IMR-90 (cell line): ENCODE data around the gene WDR70. TPM values are rescaled to one million over a fixed set of nuclear protein-coding genes. Genes with fewer than 3 reads are reported as not detected.

Source experiments
- ATAC-seq: fragments of 200-7000 bp; cut with Tn5 transposase; 2 replicates; pipeline ENCODE4 v1.9.1; 2020; ENCODE audit warnings: low read depth, mild to moderate bottlenecking, moderate library complexity
- BruUV-seq: library from RNA; stranded (reverse); fragments of 400-500 nt; replicated peaks from 2 replicates; lab custom pipeline; 2021; lab: Mats Ljungman, UMichigan
- CTCF ChIA-PET: fragments of 300-600 bp; formaldehyde crosslinking; extraction: SDS; loops from one replicate; lab custom pipeline; 2021; ENCODE audit warnings: antibody characterized with exemption; lab: Yijun Ruan, JAX
- POLR2A ChIA-PET: fragments of 300-600 bp; sonication (Branson Sonifier 250); formaldehyde crosslinking; loops from one replicate; lab custom pipeline; 2022; ENCODE audit warnings: antibody characterized with exemption; ENCODE audit not compliant: unreplicated experiment; lab: Charles Lee
- DNase-seq: peaks from one replicate; pipeline ENCODE4 v3.0.0; 2013
- H2AFZ ChIP-seq: replicated peaks from 2 replicates; pipeline ENCODE3; 2013; ENCODE audit warnings: low read length, mild to moderate bottlenecking; ENCODE audit not compliant: poor library complexity
- H2AK5ac ChIP-seq: 2 replicates; pipeline ENCODE4 v1.6.1; 2013; ENCODE audit warnings: low read depth, low read length, inconsistent platforms
- H2AK9ac ChIP-seq: replicated peaks from 2 replicates; pipeline ENCODE3; 2013; ENCODE audit warnings: mild to moderate bottlenecking, low read depth, low read length, moderate library complexity; ENCODE audit not compliant: poor library complexity
- H2BK120ac ChIP-seq: 2 replicates; pipeline ENCODE4 v1.6.1; 2013; ENCODE audit warnings: low read depth, low read length, inconsistent platforms
- H2BK15ac ChIP-seq: 3 replicates; pipeline ENCODE4 v1.6.1; 2013; ENCODE audit warnings: low read depth, low read length, inconsistent platforms
- H2BK20ac ChIP-seq: 2 replicates; pipeline ENCODE4 v1.6.1; 2013; ENCODE audit warnings: low read depth, mild to moderate bottlenecking, inconsistent platforms, low read length, moderate library complexity
- H2BK5ac ChIP-seq: 2 replicates; pipeline ENCODE4 v1.6.1; 2013; ENCODE audit warnings: mild to moderate bottlenecking, low read depth, low read length, inconsistent platforms; ENCODE audit not compliant: poor library complexity, severe bottlenecking
- H3K14ac ChIP-seq: replicated peaks from 2 replicates; pipeline ENCODE4 v1.6.1; 2013; ENCODE audit warnings: low read depth, low read length, inconsistent platforms
- H3K18ac ChIP-seq: 2 replicates; pipeline ENCODE4 v1.6.1; 2013; ENCODE audit warnings: low read depth, low read length, control low read depth
- H3K23ac ChIP-seq: 2 replicates; pipeline ENCODE4 v1.6.1; 2013; ENCODE audit warnings: low read depth, low read length, inconsistent platforms
- H3K27ac ChIP-seq: 2 replicates; pipeline ENCODE4 v1.5.1; 2013; ENCODE audit warnings: mild to moderate bottlenecking, control low read depth, low read length; ENCODE audit not compliant: insufficient read depth
- H3K27me3 ChIP-seq: 2 replicates; pipeline ENCODE4 v1.6.1; 2013; ENCODE audit warnings: low read length; ENCODE audit not compliant: control insufficient read depth, insufficient read depth
- H3K36me3 ChIP-seq: 2 replicates; pipeline ENCODE4 v1.6.1; 2013; ENCODE audit warnings: low read length, mixed read lengths; ENCODE audit not compliant: control insufficient read depth, insufficient read depth
- H3K4ac ChIP-seq: 2 replicates; pipeline ENCODE4 v1.6.1; 2013; ENCODE audit warnings: low read depth, low read length, inconsistent platforms
- H3K4me1 ChIP-seq: 2 replicates; pipeline ENCODE4 v1.6.1; 2013; ENCODE audit warnings: low read length, mixed read lengths; ENCODE audit not compliant: control insufficient read depth, insufficient read depth
- H3K4me2 ChIP-seq: 2 replicates; pipeline ENCODE4 v1.6.1; 2013; ENCODE audit warnings: low read depth, mild to moderate bottlenecking, control low read depth, low read length, moderate library complexity
- H3K4me3 ChIP-seq: 2 replicates; pipeline ENCODE4 v1.5.1; 2013; ENCODE audit warnings: low read depth, mild to moderate bottlenecking, control low read depth, low read length, moderate library complexity; ENCODE audit not compliant: insufficient read depth
- H3K56ac ChIP-seq: 2 replicates; pipeline ENCODE4 v1.6.1; 2013; ENCODE audit warnings: low read length, inconsistent platforms; ENCODE audit not compliant: insufficient read depth; ENCODE audit errors: extremely low read depth
- H3K79me1 ChIP-seq, 2 experiments: 2 replicates each; pipeline ENCODE4 v1.6.1; 2013; ENCODE audit warnings: low read length in 2 of 2, inconsistent platforms in 1 of 2, low read depth in 1 of 2
- H3K9ac ChIP-seq: 2 replicates; pipeline ENCODE4 v1.6.1; 2013; ENCODE audit warnings: low read depth, low read length, control low read depth
- H3K9me1 ChIP-seq: 2 replicates; pipeline ENCODE4 v1.6.1; 2013; ENCODE audit warnings: low read length, inconsistent platforms; ENCODE audit not compliant: insufficient read depth
- H3K9me3 ChIP-seq: 2 replicates; pipeline ENCODE4 v1.6.1; 2013; ENCODE audit warnings: low read length; ENCODE audit not compliant: control insufficient read depth, insufficient read depth
- H4K20me1 ChIP-seq: 2 replicates; pipeline ENCODE4 v1.6.1; 2013; ENCODE audit warnings: low read length, inconsistent platforms; ENCODE audit not compliant: insufficient read depth
- H4K5ac ChIP-seq: 2 replicates; pipeline ENCODE4 v1.6.1; 2013; ENCODE audit warnings: mild to moderate bottlenecking, low read depth, low read length, control low read depth
- H4K8ac ChIP-seq, 2 experiments: 2 replicates each; pipeline ENCODE4 v1.6.1; 2013; ENCODE audit warnings: low read depth in 2 of 2, low read length in 2 of 2, control low read depth in 1 of 2, inconsistent platforms in 1 of 2
- H4K91ac ChIP-seq: 2 replicates; pipeline ENCODE4 v1.6.1; 2013; ENCODE audit warnings: low read depth, low read length, inconsistent platforms; ENCODE audit not compliant: insufficient read depth
- MXI1 ChIP-seq: IDR thresholded peaks from 2 replicates; pipeline ENCODE4 v1.6.1; 2012; ENCODE audit warnings: low read depth, mild to moderate bottlenecking, low read length, moderate library complexity, borderline replicate concordance
- RFX5 ChIP-seq: IDR thresholded peaks from 2 replicates; pipeline ENCODE4 v1.8.0; 2012; ENCODE audit warnings: low read depth, mild to moderate bottlenecking, low read length, moderate library complexity
- dilution Hi-C: fragments of 300-500 bp; cut with HindIII; formaldehyde crosslinking; loops from one replicate; pipeline ENCODE4 v1.14.3; 2018; ENCODE audit warnings: low sequenced_read_pairs; ENCODE audit not compliant: unreplicated experiment
- in situ Hi-C: fragments of 300-500 bp; cut with MboI; formaldehyde crosslinking; loops from 3 replicates; pipeline ENCODE4 v1.14.3; 2019; ENCODE audit warnings: low sequenced_read_pairs, inconsistent platforms, mixed read lengths
- intact Hi-C: fragments of 100-400 bp; cut with micrococcal nuclease; formaldehyde crosslinking; loops from 2 replicates; pipeline ENCODE4 v1.10.0; 2022
- polyA plus RNA-seq, 3 experiments: library from polyadenylated mRNA; depleted of rRNA; stranded (reverse); fragments of >200 nt; gene quantifications; 2 replicates each; pipeline ENCODE4 v1.2.3, GENCODE V29; 2012; ENCODE audit warnings: low replicate concordance in 1 of 3
- total RNA-seq: library from RNA; depleted of rRNA; stranded (reverse); fragments of >200 nt; gene quantifications from 2 replicates; pipeline ENCODE4 v1.2.3, GENCODE V29; 2012

Gene WDR70
- total and polyA plus RNA-seq, 2 of the 4 experiments (the other 2 are of a cell fraction), result 16.7 to 29.9 TPM

GRCh38 chr5:37715361-37715760 is 336.2 kb downstream of the WDR70 start:
- Histone ChIP-seq H2AFZ (no peak overlapping the region), H3K23ac (no peak overlapping the region), H3K4me2 (no peak overlapping the region), H2BK120ac (no peak overlapping the region), H3K9me1 (peaks cover 4% of the 10 kb centered on the region; the same call in 1 of the 2 replicates), H3K9ac (no peak overlapping the region), H3K4me1 (peaks cover 5% of the 10 kb centered on the region), H3K4ac (no peak overlapping the region), H2BK15ac (no peak overlapping the region; the same call in 2 of the 3 replicates), H3K27ac (no peak overlapping the region), H2BK5ac (no peak overlapping the region), H4K8ac (no peak overlapping the region), H2AK9ac (no peak overlapping the region), H3K14ac (no peak overlapping the region), H4K5ac (no peak overlapping the region), H3K9me3 (no peaks in the 10 kb centered on the region), H3K56ac (no peak overlapping the region), H3K4me3 (no peak overlapping the region), H3K79me1 (no peaks in the 10 kb centered on the region), H4K91ac (no peak overlapping the region), H2AK5ac (no peak overlapping the region), H3K27me3 (no peaks in the 10 kb centered on the region), H2BK20ac (no peak overlapping the region), H3K18ac (no peak overlapping the region), H4K20me1 (peaks cover 11% of the 10 kb centered on the region; the same call in 1 of the 2 replicates), H3K36me3 (no peaks in the 10 kb centered on the region)
- DNase-seq (peak; percentile 49), ATAC-seq (no peak)
- no TSS peak for BruUV-seq
- TF ChIP-seq RFX5 (no peak), MXI1 (no peak)
- intact Hi-C loops (no loop called here), in situ Hi-C loops (no loop called here), dilution Hi-C loops (no loop called here)
- ChIA-PET CTCF (no interaction called here), POLR2A (no interaction called here)
